GM21619 (cell line): ENCODE measurements around the gene DEFB113.
"Not testable (repeated sequence)": the region's sequence is repeated elsewhere in the genome, so short reads cannot be mapped to it uniquely, and the experiment has no call there.

Source experiments
- ATAC-seq: cut with Tn5 transposase; IDR thresholded peaks from one replicate; pipeline ENCODE4 v1.9.1; 2021; ENCODE audit not compliant: unreplicated experiment

Gene DEFB113, protein sequence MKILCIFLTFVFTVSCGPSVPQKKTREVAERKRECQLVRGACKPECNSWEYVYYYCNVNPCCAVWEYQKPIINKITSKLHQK

DNA sequence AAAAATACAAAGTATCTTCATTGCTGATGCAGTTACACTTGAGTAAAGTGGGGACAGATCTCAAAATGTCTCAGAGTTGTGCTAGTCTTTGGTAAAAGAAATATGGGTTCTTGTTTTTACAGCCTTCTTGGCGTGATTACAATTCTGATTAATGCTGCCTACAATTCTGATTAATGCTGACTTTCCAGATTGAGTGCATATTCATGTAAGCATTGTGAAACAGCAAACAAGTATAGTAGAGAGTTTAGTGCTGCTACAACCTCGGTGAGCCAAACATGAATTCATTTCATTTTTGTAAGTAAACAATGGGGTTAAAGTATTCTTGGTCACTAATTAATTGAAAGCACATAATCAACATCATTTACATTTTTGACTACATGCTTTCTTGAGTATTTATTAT lies at the start of gene DEFB113:
Gene DEFB113 (minus strand): TSS at position 21 of the 400 bp plus-strand sequence. CDS start 0 bp downstream, at position 21.
- no peak for ATAC-seq

GRCh38 chr6:50007819-50008218 lies 38.4 kb upstream of the DEFB113 start:
- no peak for ATAC-seq

DNA sequence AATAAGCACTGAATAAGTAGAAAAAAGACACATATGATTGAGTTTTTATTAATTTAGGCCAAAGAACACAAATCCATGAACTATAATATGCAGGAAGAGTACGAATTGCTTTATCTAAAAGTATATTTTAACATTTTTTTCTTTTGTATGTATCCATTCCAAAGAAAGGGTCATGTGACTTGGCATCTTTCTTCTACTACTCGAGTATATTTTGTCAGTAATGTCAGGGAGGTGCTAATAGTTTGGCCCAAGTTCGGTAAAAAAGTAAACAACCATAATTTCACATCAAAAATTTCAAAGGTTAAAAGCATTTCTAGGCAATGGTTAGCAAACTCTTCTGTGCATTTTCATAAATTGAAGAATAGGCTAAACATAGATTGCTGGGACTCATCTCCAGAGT lies 33.7 kb upstream of the DEFB113 start:
- ATAC-seq: no peak

DNA sequence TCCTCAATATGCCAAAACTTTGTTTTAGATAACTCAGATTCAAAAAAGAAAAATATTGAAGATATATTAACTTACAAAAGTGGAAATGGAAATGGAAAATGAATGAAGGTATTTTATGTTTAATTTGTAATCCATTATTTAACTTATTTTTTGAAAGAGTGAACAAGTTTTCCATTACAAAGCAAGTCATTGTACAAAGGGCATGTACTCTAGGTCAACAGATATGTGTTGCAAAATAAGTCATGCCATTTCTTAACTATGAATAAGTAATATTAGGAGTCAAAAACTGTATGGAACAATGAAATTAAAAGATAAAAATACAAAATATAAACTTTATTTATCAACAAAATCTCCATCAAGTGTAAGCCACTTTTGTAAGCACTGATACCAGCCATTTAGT lies 25.9 kb upstream of the DEFB113 start:
- ATAC-seq: no peak

DNA sequence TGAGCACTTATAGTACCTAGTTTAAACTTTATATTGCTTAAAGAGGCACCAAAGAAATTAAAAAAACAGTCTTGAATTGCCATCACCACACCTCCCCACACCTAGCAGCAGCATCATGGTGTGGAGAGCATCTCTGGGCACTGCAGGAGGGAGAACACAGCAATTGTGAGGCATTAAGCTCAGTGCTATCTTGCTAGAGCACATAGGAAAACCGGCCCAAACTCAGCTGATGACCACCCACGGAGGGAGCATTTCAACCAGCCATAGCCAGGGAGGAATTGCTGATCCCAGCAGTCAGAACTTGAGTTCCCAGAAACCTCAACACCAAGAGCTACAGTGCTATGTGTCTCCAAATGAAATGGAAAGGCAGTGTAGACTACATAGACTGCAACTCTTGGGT lies 19.5 kb upstream of the DEFB113 start:
- no peak for ATAC-seq

DNA sequence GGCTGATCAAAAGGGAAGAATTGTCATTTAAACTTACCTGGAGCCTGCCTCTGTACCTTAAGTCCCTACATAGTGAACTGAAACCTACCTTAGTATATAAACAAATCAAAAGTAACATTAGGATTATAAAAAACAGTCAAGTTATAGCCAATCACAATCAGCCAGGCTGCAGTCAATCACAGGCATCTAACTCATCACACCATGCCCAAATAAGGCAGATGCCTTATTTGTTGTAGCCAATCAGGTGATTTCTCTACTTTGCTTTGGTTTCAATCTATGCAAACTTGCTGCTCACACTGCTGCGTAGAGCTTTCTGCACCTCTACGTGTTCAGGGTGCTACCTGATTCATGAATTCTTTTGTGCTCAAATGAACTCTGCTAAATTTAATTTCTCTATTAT lies 18.3 kb upstream of the DEFB113 start:
- no peak for ATAC-seq

GRCh38 chr6:49986551-49986950 lies 17.1 kb upstream of the DEFB113 start:
- ATAC-seq: no peak

- ATAC-seq: no peak
These were observed 12.6 kb upstream of the DEFB113 start for GRCh38 chr6:49982046-49982445.

DNA sequence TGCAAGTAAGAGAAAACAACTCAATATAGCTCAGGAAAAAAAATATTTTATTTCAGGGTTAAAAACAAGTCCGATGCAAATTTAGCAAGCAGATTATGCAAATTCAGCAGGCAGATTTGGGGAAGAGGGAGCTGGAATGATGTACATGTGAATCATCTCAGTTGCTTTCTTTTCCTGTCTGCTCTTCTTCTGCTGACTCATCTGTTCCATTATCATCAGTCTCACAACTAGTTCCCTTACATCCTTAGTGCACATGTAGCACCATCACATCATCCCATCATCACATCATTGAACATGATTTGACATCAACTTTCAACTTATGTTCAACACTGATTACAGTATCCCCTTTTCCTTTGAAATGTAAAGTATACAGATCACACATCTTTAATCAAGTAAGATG lies 11.5 kb upstream of the DEFB113 start:
- ATAC-seq: peak; percentile 39

GRCh38 chr6:49979584-49979983 lies 10.2 kb upstream of the DEFB113 start:
- no peak for ATAC-seq

GRCh38 chr6:49978332-49979226 lies 9.2 kb upstream of the DEFB113 start:
- ATAC-seq: peak; percentile 49

- no peak for ATAC-seq
These were observed 2.6 kb downstream of the DEFB113 start for GRCh38 chr6:49966823-49967222.

GRCh38 chr6:49966334-49966733 lies 3.1 kb downstream of the DEFB113 start:
- no peak for ATAC-seq

GRCh38 chr6:49964064-49964463 lies 5.4 kb downstream of the DEFB113 start, which contains the start of gene DEFB114:
TSS of gene DEFB114 (minus strand) at chr6:49964164. CDS start at chr6:49964105, 59 bp downstream.
- no peak for ATAC-seq

DNA sequence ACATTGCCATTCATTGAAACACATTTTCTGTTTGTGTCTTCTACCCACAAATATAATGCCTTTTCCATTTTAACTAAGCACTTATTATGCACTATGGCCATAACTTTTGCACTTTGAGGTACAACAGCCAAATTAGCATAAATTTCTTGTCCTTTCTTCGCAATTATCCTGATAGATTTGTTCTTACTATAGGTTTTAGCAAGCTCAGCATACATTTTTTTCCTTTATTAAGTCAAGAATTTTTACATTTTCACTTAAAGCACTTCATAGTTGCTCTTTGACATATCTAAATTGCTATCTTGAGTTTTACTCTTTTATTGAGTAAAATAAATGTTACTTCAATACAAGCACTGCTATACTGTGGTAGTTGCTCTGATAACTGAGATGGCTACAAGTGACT lies 11.2 kb downstream of the DEFB113 start:
- no peak for ATAC-seq

DNA sequence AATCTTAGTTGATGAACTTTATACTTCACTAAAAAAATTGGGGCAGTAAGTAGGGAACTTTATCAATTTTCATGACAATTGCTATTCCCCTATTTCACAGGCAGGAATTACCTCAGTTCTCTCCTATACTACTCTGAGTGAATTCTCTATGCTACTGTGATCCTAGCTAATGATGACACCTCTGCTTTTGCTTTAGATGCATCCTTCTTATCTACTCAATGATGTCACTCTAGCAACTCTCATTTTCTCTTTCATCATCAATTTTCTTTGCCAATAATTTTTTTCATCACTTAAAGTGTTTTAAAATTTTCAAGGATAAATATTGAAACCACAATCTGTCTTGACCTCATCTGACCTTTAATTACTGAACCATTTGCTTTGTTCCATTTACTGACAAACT lies 13.6 kb downstream of the DEFB113 start:
- ATAC-seq: no peak

DNA sequence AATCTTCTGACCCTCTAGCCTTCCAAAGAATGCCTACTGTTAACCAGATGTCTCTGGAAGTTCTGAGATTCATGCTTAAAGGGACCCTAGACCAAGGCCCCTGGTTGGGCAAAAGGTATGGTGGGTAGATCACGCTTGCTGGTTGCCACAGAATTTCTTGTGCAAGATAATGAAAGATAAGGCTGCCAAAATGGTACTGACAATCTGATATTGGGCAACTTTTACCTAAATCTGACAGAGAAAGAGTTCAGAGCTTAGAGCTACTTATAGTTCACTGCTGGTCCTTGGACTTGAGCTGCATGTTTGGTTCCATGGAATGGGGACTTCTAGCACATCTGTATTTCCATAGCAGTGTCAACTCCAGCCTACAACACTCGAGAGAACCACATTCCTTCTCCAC lies 17.5 kb downstream of the DEFB113 start:
- ATAC-seq: no peak

DNA sequence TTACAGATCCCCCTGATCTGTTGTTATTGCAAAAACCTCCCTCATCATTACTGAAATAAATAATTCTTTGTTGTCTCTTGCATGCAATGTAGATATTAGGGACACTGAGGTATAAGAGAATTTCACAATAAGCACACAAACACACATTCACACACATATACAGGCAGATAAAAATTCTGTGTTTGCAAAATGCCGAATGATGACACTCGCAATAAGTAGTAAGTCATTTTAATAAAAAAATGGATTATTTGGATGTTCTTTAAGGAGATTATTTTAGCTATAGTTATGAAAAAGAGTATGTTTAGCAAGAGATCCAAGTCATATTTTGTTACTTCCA lies 19.0 kb downstream of the DEFB113 start:
- ATAC-seq: no peak

GRCh38 chr6:49949062-49949461 lies 20.4 kb downstream of the DEFB113 start:
- no peak for ATAC-seq

DNA sequence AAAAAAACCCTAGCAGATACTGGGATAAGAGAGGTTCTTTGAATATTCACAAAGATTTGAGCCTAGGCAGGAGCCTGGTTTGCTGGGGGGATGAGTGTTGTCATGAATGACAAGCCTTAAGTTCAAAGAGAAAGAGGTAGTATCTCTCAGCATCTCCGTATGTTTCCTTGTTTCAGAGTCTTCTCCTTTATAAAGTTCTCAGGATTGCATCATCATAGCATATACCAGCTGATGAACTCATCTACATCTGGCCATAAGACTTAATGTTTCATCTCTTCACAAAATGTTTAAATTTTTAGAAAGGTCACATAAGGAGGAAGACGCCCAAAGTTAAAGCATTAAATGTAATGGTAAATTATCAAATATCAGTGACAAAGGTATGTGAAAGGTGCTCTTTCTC lies 22.6 kb downstream of the DEFB113 start:
- ATAC-seq: no peak

GRCh38 chr6:49944068-49944467 lies 25.4 kb downstream of the DEFB113 start:
- not testable (repeated sequence) for ATAC-seq

- no peak for ATAC-seq
These were observed 29.4 kb downstream of the DEFB113 start for GRCh38 chr6:49939993-49940498.
